GM15510 (cell line): Measurements from ENCODE around the gene AGAP1.

Source experiments
- POLR2A ChIP-seq: IDR thresholded peaks from 3 replicates; pipeline ENCODE4 v1.6.1; 2011; ENCODE audit warnings: borderline replicate concordance; ENCODE audit not compliant: insufficient read length; ENCODE audit errors: extremely low read depth

Gene AGAP1

DNA sequence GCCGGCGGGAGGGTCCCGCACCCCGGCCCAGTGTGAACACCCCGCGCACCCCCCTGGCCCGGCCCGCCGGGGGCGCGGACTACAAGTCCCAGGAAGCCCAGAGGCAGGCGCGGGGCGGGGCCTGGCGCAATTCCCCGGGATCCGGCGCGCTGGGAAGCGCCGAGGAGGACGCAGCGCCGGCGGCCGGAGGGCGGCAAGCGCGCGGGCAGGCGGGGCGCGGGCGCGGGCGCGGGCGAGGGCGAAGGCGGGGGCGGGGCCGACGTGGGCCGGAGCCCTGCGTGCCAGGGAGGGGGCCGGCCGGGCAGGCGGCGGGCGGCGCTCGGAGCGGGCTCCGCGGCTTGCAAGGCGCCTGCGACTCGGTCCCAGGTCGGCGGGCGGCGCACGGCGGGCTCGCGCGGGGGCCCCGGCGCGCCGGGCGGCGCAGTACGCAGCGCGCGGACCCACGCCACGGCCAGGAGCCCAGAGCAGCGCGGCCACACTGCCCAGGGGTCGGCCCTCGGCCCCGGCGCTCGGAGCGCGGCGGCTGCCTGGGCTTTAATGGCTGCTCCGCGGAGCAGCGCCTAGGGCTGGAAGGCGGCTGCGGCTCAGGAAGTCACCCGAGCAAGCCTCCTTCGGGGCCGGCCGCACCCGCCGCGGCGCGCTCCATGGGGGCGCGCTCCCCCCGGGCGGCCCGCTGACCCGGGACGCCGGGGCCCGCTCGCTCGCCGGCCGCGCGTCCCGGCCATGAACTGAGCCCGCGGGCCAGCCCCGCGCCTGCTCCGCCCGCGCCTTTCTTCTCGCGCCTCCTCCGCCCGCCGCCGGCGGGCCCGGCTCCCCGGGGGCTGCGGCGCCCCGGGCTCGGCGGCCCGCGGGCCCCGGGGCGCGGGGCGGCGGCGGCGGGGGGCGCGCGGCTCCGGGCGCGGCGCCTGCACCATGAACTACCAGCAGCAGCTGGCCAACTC lies at the start of gene AGAP1:
Gene AGAP1 (plus strand): TSS at position 269 of the 941 bp plus-strand sequence.
- TF ChIP-seq POLR2A, result no peak

GRCh38 chr2:235444101-235444597 lies 49.7 kb upstream of the AGAP1 start:
- TF ChIP-seq POLR2A, result no peak

GRCh38 chr2:235445116-235445515 lies 48.7 kb upstream of the AGAP1 start:
- TF ChIP-seq POLR2A, result no peak

- TF ChIP-seq POLR2A, result no peak
Observed at GRCh38 chr2:235446082-235446481, 47.8 kb upstream of the AGAP1 start.

DNA sequence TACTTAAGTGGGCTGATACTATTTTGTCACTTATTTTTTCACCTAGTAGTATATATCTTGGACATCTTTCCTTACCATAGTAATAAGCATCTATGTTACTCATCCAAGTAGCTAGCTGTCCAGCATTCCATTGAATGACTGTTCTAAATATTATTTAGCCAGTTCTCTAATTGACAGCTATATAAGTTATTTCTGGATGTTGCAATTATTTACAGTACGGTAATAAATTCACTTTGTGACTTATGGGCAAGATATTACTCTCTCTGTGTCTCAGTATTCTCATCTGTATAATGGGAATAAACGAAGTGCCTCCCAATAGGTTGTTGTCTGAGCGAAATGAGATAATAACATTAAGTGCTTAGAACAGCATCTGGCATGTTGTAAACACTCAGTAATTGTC lies 46.6 kb upstream of the AGAP1 start:
- no peak for TF ChIP-seq POLR2A

DNA sequence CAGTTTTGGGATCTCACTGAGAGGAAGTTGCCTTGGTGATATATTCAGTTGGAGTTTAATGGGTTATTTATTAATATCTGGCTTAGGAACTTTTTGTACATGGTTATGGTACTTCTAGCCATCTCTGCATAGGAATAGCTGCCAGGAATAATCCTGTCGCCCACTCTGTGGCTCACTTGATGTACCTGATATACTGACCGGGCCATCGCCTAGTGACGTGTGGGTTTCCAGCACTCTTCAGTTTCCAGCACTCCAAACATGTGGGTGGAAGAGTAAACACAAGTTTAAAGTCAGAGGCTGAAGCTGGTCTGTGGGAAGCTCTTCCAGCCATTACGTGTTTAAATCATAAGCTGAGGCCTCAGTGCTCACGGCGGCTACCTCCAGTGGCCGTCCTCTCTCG lies 44.3 kb upstream of the AGAP1 start:
- TF ChIP-seq POLR2A, result no peak

DNA sequence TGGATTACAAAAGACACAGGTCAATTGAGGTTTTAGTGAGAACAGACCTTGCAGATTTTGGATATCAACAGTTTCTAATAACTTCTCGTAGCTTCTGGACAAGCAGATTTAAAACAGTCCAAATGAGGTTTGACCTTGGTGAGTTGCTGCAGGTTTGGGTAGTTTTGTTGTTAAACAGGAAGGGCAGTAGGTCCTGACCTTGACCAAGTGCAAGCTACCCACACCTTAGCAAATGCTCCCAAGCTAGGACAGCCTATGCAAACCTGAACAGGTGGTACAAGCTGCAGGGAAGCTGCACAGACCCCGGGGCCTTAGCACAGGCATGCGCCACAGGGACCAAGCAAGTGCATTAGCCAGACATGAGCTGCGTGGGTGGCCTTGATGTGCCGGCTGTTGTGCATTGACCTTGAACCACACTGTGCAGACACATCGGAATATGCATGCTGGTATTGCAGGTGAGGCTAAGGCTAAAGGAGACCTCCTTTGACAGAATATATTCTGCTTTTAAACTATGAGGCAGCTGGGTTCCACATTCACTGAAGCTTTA lies 40.2 kb upstream of the AGAP1 start:
- no peak for TF ChIP-seq POLR2A

- TF ChIP-seq POLR2A, result no peak
Observed at GRCh38 chr2:235458839-235459273, 35.0 kb upstream of the AGAP1 start.

- no peak for TF ChIP-seq POLR2A
Observed at GRCh38 chr2:235460548-235461047, 33.2 kb upstream of the AGAP1 start.

GRCh38 chr2:235461763-235462414 lies 32.0 kb upstream of the AGAP1 start:
- no peak for TF ChIP-seq POLR2A

DNA sequence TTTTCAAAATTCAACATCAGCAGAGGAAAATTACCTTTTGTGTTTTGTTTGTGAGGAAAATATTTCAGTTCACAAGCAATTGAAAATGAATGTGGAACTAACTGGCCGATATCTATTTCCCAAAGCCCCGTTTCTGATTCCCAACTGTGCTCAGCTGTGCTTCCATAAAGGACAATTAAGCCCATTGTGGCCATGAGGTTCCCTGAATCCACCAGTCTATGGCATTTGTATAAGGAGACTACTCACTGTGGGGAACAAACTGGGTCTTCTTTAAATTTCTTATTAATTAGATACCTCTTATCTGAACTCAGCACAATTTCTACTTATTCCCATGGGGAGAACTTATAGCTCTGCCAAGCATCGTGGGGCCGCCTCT lies 31.4 kb upstream of the AGAP1 start:
- no peak for TF ChIP-seq POLR2A

DNA sequence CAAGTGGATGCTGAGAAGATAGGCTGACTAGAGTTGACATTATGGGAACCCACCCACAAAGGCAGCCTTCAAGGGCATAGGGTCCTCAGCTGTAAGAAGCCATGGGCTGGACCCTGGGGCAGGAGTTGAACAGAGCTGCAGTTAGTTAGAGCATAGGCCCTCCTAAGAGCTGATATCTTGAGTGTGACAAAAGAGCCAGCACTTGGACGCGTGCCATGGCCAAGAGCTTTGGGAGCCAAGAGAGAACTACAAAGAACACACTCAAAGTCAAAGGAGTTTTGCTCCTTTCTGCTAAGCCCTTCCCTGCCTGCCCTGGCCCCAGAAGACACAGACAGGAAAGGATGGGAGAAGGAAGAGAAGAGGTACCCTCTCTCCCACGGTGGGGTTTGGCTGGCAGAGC lies 29.9 kb upstream of the AGAP1 start:
- no peak for TF ChIP-seq POLR2A

DNA sequence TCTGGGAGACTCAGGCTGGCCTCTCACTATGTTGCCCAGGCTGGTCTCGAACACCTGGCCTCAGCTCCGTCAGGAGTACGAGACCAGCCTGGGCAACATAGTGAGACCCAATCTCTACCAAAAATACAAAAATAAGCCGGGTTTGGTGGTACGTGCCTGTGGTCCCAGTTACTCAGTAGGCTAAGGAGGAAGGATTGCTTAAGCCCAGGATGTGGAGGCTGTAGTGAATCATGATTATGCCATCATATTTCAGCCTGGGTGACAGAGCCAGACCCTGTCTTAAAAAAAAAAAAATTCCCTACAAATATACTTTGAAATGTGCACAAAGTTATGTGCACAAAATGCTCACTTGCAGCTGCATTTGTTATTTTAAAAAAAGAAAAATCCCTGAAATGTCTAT lies 26.3 kb upstream of the AGAP1 start:
- no peak for TF ChIP-seq POLR2A

DNA sequence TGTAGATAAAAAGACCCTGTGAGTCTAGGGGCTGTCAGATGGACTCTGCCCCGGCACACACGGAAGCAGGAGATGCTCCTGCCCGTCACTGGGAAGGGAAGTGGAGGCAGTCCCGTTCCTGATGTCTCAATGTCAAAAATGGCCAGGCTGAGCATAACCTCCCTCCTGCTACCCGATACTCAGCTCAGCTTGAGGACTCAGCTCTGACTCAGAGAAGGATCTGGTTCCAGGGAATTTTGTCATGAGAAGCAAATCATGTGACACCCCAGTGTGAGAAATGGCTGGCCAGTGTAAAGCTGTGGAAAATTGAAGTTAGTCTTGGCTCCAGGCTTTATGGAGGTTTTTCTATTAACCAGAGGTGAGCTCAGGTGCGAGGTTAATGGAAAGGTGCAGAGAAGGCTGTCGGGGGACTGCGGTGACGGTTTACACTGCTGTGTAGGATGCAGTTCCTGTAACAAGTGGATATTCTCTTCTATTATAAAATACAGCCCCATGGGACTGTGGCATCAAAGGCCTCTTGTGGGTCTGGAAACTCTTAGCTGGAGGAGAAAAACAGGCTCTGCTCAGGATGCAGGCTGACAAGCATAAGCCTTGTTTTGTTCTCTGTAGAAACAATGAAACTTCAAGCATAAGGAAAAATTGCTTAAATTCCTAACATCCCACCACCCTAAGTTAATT lies 24.7 kb upstream of the AGAP1 start:
- no peak for TF ChIP-seq POLR2A

GRCh38 chr2:235471186-235471747 lies 22.6 kb upstream of the AGAP1 start:
- TF ChIP-seq POLR2A, result no peak

DNA sequence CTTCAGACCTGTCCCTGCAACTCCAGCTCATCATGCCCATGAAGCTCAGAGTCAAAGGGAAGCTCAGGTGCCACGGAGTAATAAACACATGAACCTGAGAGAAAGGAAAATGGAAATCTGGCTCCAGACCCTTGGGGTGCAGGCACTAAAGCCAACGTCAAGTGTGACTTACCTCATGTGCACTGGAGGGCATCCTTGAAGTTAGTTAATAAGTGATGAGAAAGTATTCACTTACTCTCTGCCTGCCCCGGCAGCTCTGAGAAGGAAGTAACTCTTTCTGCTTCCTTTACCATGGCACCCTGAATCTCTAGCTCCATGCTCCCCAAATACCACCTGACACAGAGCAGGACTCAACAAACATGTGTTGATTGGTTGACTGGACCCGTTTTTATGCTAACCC lies 21.4 kb upstream of the AGAP1 start:
- no peak for TF ChIP-seq POLR2A
